Stomach (tissue), 4 donors: ENCODE data around the gene KDM4B.

Source experiments
- CTCF ChIP-seq, 7 experiments: fragments of 450-650 bp in 4 of 7; fragments of 200-600 bp in 3 of 7; sonication (generic) in 3 of 7; IDR thresholded peaks; one replicate each; pipeline ENCODE4 v1.5.1; 2016 to 2019; ENCODE audit warnings: antibody characterized with exemption in 7 of 7, control low read depth in 2 of 7, mild to moderate bottlenecking in 1 of 7
- POLR2AphosphoS5 ChIP-seq, 3 donors: sonication (generic); formaldehyde crosslinking; IDR thresholded peaks; one replicate each; pipeline ENCODE4 v1.6.1; 2016; ENCODE audit warnings: antibody characterized with exemption in 3 of 3

- no peak for TF ChIP-seq CTCF (IDR thresholded peaks at IDR 0.05)
- TF ChIP-seq POLR2AphosphoS5 (IDR thresholded peaks at IDR 0.05): no peak
Observed at GRCh38 chr19:4937060-4937459, 31.9 kb upstream of the KDM4B start.
